Upper lobe of left lung (tissue), 6 donors: ENCODE data around the gene KNDC1. TPM values are rescaled to one million over a fixed set of nuclear protein-coding genes. Genes with fewer than 3 reads are reported as not detected.
"Not testable (repeated sequence)": the region's sequence is repeated elsewhere in the genome, so short reads cannot be mapped to it uniquely, and the experiment has no call there.

Experiments used
- ATAC-seq, 2 donors: fragments of 200-7000 bp; cut with Tn5 transposase; one replicate each; pipeline ENCODE4 v1.9.1; 2022; ENCODE audit warnings: mild to moderate bottlenecking in 2 of 2, moderate library complexity in 2 of 2; ENCODE audit not compliant: low FRiP score in 2 of 2
- DNase-seq, 2 donors: peaks; one replicate each; pipeline ENCODE4 v3.0.0-alpha.2; 2019 to 2020
- H3K27ac ChIP-seq, 4 donors: fragments of 200-600 bp; sonication (generic); one replicate each; pipeline ENCODE4 v1.5.1; 2016 to 2019
- H3K27me3 ChIP-seq, 4 donors: fragments of 200-600 bp; sonication (generic); one replicate each; pipeline ENCODE4 v1.5.1; 2017 to 2019
- H3K36me3 ChIP-seq, 4 donors: fragments of 200-600 bp; sonication (generic); one replicate each; pipeline ENCODE4 v1.5.1; 2016 to 2019
- H3K4me1 ChIP-seq, 4 donors: fragments of 200-600 bp; sonication (generic); one replicate each; pipeline ENCODE4 v1.5.1; 2018 to 2019
- H3K4me3 ChIP-seq, 4 donors: fragments of 200-600 bp; sonication (generic); one replicate each; pipeline ENCODE4 v1.5.1; 2017 to 2019; ENCODE audit warnings: mild to moderate bottlenecking in 2 of 4, moderate library complexity in 1 of 4
- H3K9me3 ChIP-seq, 4 donors: fragments of 200-600 bp; sonication (generic); one replicate each; pipeline ENCODE4 v1.5.1; 2018 to 2019
- CTCF ChIP-seq, 6 experiments: fragments of 450-650 bp in 4 of 6; fragments of 200-600 bp in 2 of 6; sonication (generic) in 2 of 6; IDR thresholded peaks; one replicate each; pipeline ENCODE4 v1.5.1; 2016 to 2019; ENCODE audit warnings: antibody characterized with exemption in 6 of 6
- EP300 ChIP-seq, 4 donors: sonication (generic); formaldehyde crosslinking; IDR thresholded peaks; one replicate each; pipeline ENCODE4 v1.5.1; 2017; ENCODE audit warnings: antibody characterized with exemption in 4 of 4, control low read depth in 2 of 4
- POLR2A ChIP-seq, 4 donors: fragments of 450-650 bp; IDR thresholded peaks; one replicate each; pipeline ENCODE4 v1.5.1; 2016 to 2017; ENCODE audit warnings: antibody characterized with exemption in 4 of 4, mild to moderate bottlenecking in 2 of 4
- POLR2AphosphoS5 ChIP-seq, 2 donors: sonication (generic); formaldehyde crosslinking; IDR thresholded peaks; one replicate each; pipeline ENCODE4 v1.5.1; 2017; ENCODE audit warnings: antibody characterized with exemption in 2 of 2
- WGBS, 2 donors: methylation state at CpG; one replicate each; pipeline ENCODE4 v1.1.5; 2017 to 2018; 5-methylcytosine and 5-hydroxymethylcytosine counted together
- total RNA-seq, 6 donors: library from RNA; depleted of rRNA in 4 of 6; stranded (reverse); fragments of >200 nt in 4 of 6; gene quantifications; one replicate each; pipeline versions ENCODE4 v1.1.0 to v1.2.1, GENCODE V29; 2016 to 2021
- donor health status: DM: no; HTN: no; CAD: no; lungs with moderate emphysema.
- donor health status: DM: no; HTN: yes; CAD: no; lungs with severe emphysema.

KNDC1 gene
- total RNA-seq, 6 donors from 2014 or later, result 7.1 to 30.3 (median 15.5) TPM

- Histone ChIP-seq H3K4me1 (no peaks in the 10 kb centered on the region), H3K36me3 (no peaks in the 10 kb centered on the region), H3K4me3 (no peak overlapping the region), H3K27me3 (no peaks in the 10 kb centered on the region), H3K9me3 (no peaks in the 10 kb centered on the region), H3K27ac (no peak overlapping the region)
- WGBS, 2 donors, result 80 to 89% methylated on average over 15 of the region's 15 CpGs
- no peak for TF ChIP-seq EP300 (IDR thresholded peaks at IDR 0.05)
- no peak for TF ChIP-seq POLR2A (IDR thresholded peaks at IDR 0.05)
- no peak for TF ChIP-seq CTCF (IDR thresholded peaks at IDR 0.05)
- TF ChIP-seq POLR2AphosphoS5 (IDR thresholded peaks at IDR 0.05), result no peak
- ATAC-seq (no peak), DNase-seq (peak in 1 of 2 donors; percentile 15)
These were observed 14.0 kb downstream of the KNDC1 start for GRCh38 chr10:133173860-133174640.

GRCh38 chr10:133174689-133175263, 14.8 kb downstream of the KNDC1 start:
- ATAC-seq (no peak), DNase-seq (no peak)
- Histone ChIP-seq H3K27ac (no peak overlapping the region), H3K4me1 (no peaks in the 10 kb centered on the region), H3K4me3 (no peak overlapping the region), H3K27me3 (no peaks in the 10 kb centered on the region), H3K9me3 (no peaks in the 10 kb centered on the region), H3K36me3 (no peaks in the 10 kb centered on the region)
- TF ChIP-seq CTCF (IDR thresholded peaks at IDR 0.05) (no peak), POLR2AphosphoS5 (IDR thresholded peaks at IDR 0.05) (no peak), POLR2A (IDR thresholded peaks at IDR 0.05) (no peak), EP300 (IDR thresholded peaks at IDR 0.05) (no peak)
- WGBS, 2 donors, result 55 to 62% methylated on average over 3 of the region's 3 CpGs

- H3K36me3 ChIP-seq, H3K27ac ChIP-seq, H3K27me3 ChIP-seq, DNase-seq, H3K4me1 ChIP-seq, ATAC-seq, H3K4me3 ChIP-seq, H3K9me3 ChIP-seq: not testable (repeated sequence)
- 90% methylated on average over 4 of the region's 4 CpGs for WGBS, 2 donors
These were observed 15.6 kb downstream of the KNDC1 start for GRCh38 chr10:133175624-133176023.

GRCh38 chr10:133176546-133176945, 16.5 kb downstream of the KNDC1 start:
- no peak for DNase-seq
- WGBS, 2 donors, result 90 to 98% methylated on average over 2 to 4 of the region's 4 CpGs
- ATAC-seq, result no peak

More at GRCh38 chr10:133176546-133176945, 16.5 kb downstream of the KNDC1 start:
- H3K36me3 ChIP-seq, result no peaks in the 10 kb centered on the region
- H3K27me3 ChIP-seq, result no peaks in the 10 kb centered on the region
- H3K4me3 ChIP-seq, result no peak overlapping the region
- H3K9me3 ChIP-seq, result no peaks in the 10 kb centered on the region
- no peaks in the 10 kb centered on the region for H3K4me1 ChIP-seq
- no peak overlapping the region for H3K27ac ChIP-seq
- TF ChIP-seq EP300 (IDR thresholded peaks at IDR 0.05) (no peak), CTCF (IDR thresholded peaks at IDR 0.05) (no peak), POLR2A (IDR thresholded peaks at IDR 0.05) (no peak), POLR2AphosphoS5 (IDR thresholded peaks at IDR 0.05) (no peak)
